ENCODE measurements around the gene SVEP1. TPM values are rescaled to one million over a fixed set of nuclear protein-coding genes. Genes with fewer than 3 reads are reported as not detected.

The SVEP1 gene
- total RNA-seq, 2 experiments from 2014 or later = not detected

GRCh38 chr9:110351009-110351467 lies 228.5 kb downstream of the SVEP1 start:
- CTCF ChIA-PET = no interaction called here

GRCh38 chr9:110346325-110346724 lies 233.2 kb downstream of the SVEP1 start:
- no peak overlapping the region for H3K27ac Mint-ChIP-seq
- DNase-seq = no peak
- H3K27me3 Mint-ChIP-seq = no peaks in the 10 kb centered on the region
- POLR2A ChIA-PET = no interaction called here
- no peak overlapping the region for H3K4me3 Mint-ChIP-seq
- H3K36me3 Mint-ChIP-seq (ENCODE audit: low read depth) = no peaks in the 10 kb centered on the region
- no peaks in the 10 kb centered on the region for H3K9me3 Mint-ChIP-seq
- CTCF ChIA-PET = no interaction called here
- H3K4me1 Mint-ChIP-seq = no peaks in the 10 kb centered on the region

More at GRCh38 chr9:110351009-110351467, 228.5 kb downstream of the SVEP1 start:
- Mint-ChIP-seq H3K27me3 (no peaks in the 10 kb centered on the region), H3K4me3 (no peak overlapping the region), H3K27ac (no peak overlapping the region), H3K9me3 (no peaks in the 10 kb centered on the region), H3K36me3 (ENCODE audit: low read depth) (no peaks in the 10 kb centered on the region), H3K4me1 (no peaks in the 10 kb centered on the region)
- POLR2A ChIA-PET = no interaction called here
- DNase-seq = no peak

- no peak overlapping the region for H3K27ac Mint-ChIP-seq
- POLR2A ChIA-PET = no interaction called here
- DNase-seq = no peak
- H3K36me3 Mint-ChIP-seq (ENCODE audit: low read depth) = no peaks in the 10 kb centered on the region
- no peaks in the 10 kb centered on the region for H3K27me3 Mint-ChIP-seq
- H3K4me1 Mint-ChIP-seq = no peaks in the 10 kb centered on the region
- CTCF ChIA-PET = no interaction called here
- no peaks in the 10 kb centered on the region for H3K9me3 Mint-ChIP-seq
- H3K4me3 Mint-ChIP-seq = no peak overlapping the region
Measured at GRCh38 chr9:110344821-110345220, 234.7 kb downstream of the SVEP1 start.

- no peak overlapping the region for H3K4me3 Mint-ChIP-seq
- no peaks in the 10 kb centered on the region for H3K36me3 Mint-ChIP-seq (ENCODE audit: low read depth)
- CTCF ChIA-PET = no interaction called here
- H3K27me3 Mint-ChIP-seq = no peaks in the 10 kb centered on the region
- POLR2A ChIA-PET = no interaction called here
- H3K9me3 Mint-ChIP-seq = no peaks in the 10 kb centered on the region
- no peaks in the 10 kb centered on the region for H3K4me1 Mint-ChIP-seq
- H3K27ac Mint-ChIP-seq = no peak overlapping the region
- no peak for DNase-seq
Measured at GRCh38 chr9:110343551-110343950, 236.0 kb downstream of the SVEP1 start.

- no peak overlapping the region for H3K27ac Mint-ChIP-seq
- no peak overlapping the region for H3K4me3 Mint-ChIP-seq
- ChIA-PET POLR2A (no interaction called here), CTCF (no interaction called here)
- DNase-seq = no peak
- no peaks in the 10 kb centered on the region for H3K9me3 Mint-ChIP-seq
- H3K27me3 Mint-ChIP-seq = no peaks in the 10 kb centered on the region
- no peaks in the 10 kb centered on the region for H3K4me1 Mint-ChIP-seq
- H3K36me3 Mint-ChIP-seq (ENCODE audit: low read depth) = no peaks in the 10 kb centered on the region
Measured at GRCh38 chr9:110340306-110340705, 239.2 kb downstream of the SVEP1 start.

GRCh38 chr9:110338143-110338542 lies 241.4 kb downstream of the SVEP1 start:
- ChIA-PET POLR2A (no interaction called here), CTCF (no interaction called here)
- Mint-ChIP-seq H3K9me3 (no peaks in the 10 kb centered on the region), H3K27ac (no peak overlapping the region), H3K36me3 (ENCODE audit: low read depth) (no peaks in the 10 kb centered on the region), H3K4me1 (peaks cover 4% of the 10 kb centered on the region), H3K27me3 (no peaks in the 10 kb centered on the region), H3K4me3 (no peak overlapping the region)
- no peak for DNase-seq

GRCh38 chr9:110337727-110338126 lies 241.8 kb downstream of the SVEP1 start, which contains the start of gene TXNDC8:
TXNDC8 (minus strand) TSS chr9:110337863.
- POLR2A ChIA-PET = no interaction called here
- CTCF ChIA-PET = no interaction called here

GRCh38 chr9:110336363-110336762 lies 243.2 kb downstream of the SVEP1 start:
- peaks cover 4% of the 10 kb centered on the region for H3K27me3 Mint-ChIP-seq
- no peak overlapping the region for H3K27ac Mint-ChIP-seq
- H3K4me3 Mint-ChIP-seq = no peak overlapping the region
- DNase-seq = no peak
- no peaks in the 10 kb centered on the region for H3K36me3 Mint-ChIP-seq (ENCODE audit: low read depth)
- H3K4me1 Mint-ChIP-seq = peaks cover 4% of the 10 kb centered on the region
- ChIA-PET POLR2A (no interaction called here), CTCF (no interaction called here)
- H3K9me3 Mint-ChIP-seq = no peaks in the 10 kb centered on the region

More at GRCh38 chr9:110337727-110338126, 241.8 kb downstream of the SVEP1 start, which contains the start of gene TXNDC8:
- peaks cover 4% of the 10 kb centered on the region for H3K4me1 Mint-ChIP-seq
- no peak within 1 kb of the TSS for H3K4me3 Mint-ChIP-seq
- H3K36me3 Mint-ChIP-seq (ENCODE audit: low read depth) = no peaks in the 10 kb centered on the region
- no peaks in the 10 kb centered on the region for H3K9me3 Mint-ChIP-seq
- H3K27ac Mint-ChIP-seq = no peak within 1 kb of the TSS
- DNase-seq = no peak
- peaks cover 4% of the 10 kb centered on the region for H3K27me3 Mint-ChIP-seq

- no peak for DNase-seq
- Mint-ChIP-seq H3K36me3 (ENCODE audit: low read depth) (no peaks in the 10 kb centered on the region), H3K27me3 (peaks cover 4% of the 10 kb centered on the region), H3K4me3 (no peak overlapping the region), H3K9me3 (no peaks in the 10 kb centered on the region), H3K27ac (no peak overlapping the region), H3K4me1 (peaks cover 9% of the 10 kb centered on the region)
- ChIA-PET POLR2A (no interaction called here), CTCF (interaction anchor here (0.6 kb wide), 1 partner anchor 175 kb away, joined by 3 read pairs; no protein-coding TSS in a partner anchor)
Measured at GRCh38 chr9:110334871-110335270, 244.7 kb downstream of the SVEP1 start.

- DNase-seq = no peak
- no peaks in the 10 kb centered on the region for H3K36me3 Mint-ChIP-seq (ENCODE audit: low read depth)
- H3K27me3 Mint-ChIP-seq = peaks cover 4% of the 10 kb centered on the region
- no peak overlapping the region for H3K4me3 Mint-ChIP-seq
- CTCF ChIA-PET = no interaction called here
- no peak overlapping the region for H3K27ac Mint-ChIP-seq
- H3K4me1 Mint-ChIP-seq = peaks cover 11% of the 10 kb centered on the region
- POLR2A ChIA-PET = no interaction called here
- no peaks in the 10 kb centered on the region for H3K9me3 Mint-ChIP-seq
Measured at GRCh38 chr9:110334183-110334582, 245.4 kb downstream of the SVEP1 start.

- CTCF ChIA-PET = no interaction called here
- H3K36me3 Mint-ChIP-seq (ENCODE audit: low read depth) = no peaks in the 10 kb centered on the region
Measured at GRCh38 chr9:110332766-110333165, 246.8 kb downstream of the SVEP1 start.

GRCh38 chr9:110330484-110331105 lies 248.9 kb downstream of the SVEP1 start:
- peaks cover 11% of the 10 kb centered on the region for H3K4me1 Mint-ChIP-seq
- ChIA-PET POLR2A (no interaction called here), CTCF (no interaction called here)
- no peaks in the 10 kb centered on the region for H3K36me3 Mint-ChIP-seq (ENCODE audit: low read depth)
- H3K27me3 Mint-ChIP-seq = peaks cover 4% of the 10 kb centered on the region
- H3K4me3 Mint-ChIP-seq = no peak overlapping the region
- DNase-seq = no peak
- H3K9me3 Mint-ChIP-seq = no peaks in the 10 kb centered on the region
- H3K27ac Mint-ChIP-seq = no peak overlapping the region

More at GRCh38 chr9:110332766-110333165, 246.8 kb downstream of the SVEP1 start:
- H3K9me3 Mint-ChIP-seq = no peaks in the 10 kb centered on the region
- peaks cover 11% of the 10 kb centered on the region for H3K4me1 Mint-ChIP-seq
- no peak for DNase-seq
- H3K27me3 Mint-ChIP-seq = peaks cover 4% of the 10 kb centered on the region
- no peak overlapping the region for H3K4me3 Mint-ChIP-seq
- POLR2A ChIA-PET = no interaction called here
- H3K27ac Mint-ChIP-seq = no peak overlapping the region

GRCh38 chr9:110329639-110330230 lies 249.8 kb downstream of the SVEP1 start:
- POLR2A ChIA-PET = no interaction called here

GRCh38 chr9:110328763-110329162 lies 250.8 kb downstream of the SVEP1 start:
- Mint-ChIP-seq H3K4me3 (no peak overlapping the region), H3K27me3 (peaks cover 4% of the 10 kb centered on the region), H3K9me3 (no peaks in the 10 kb centered on the region), H3K4me1 (peaks cover 6% of the 10 kb centered on the region), H3K27ac (no peak overlapping the region), H3K36me3 (ENCODE audit: low read depth) (no peaks in the 10 kb centered on the region)
- ChIA-PET POLR2A (no interaction called here), CTCF (no interaction called here)
- no peak for DNase-seq

More at GRCh38 chr9:110329639-110330230, 249.8 kb downstream of the SVEP1 start:
- H3K4me3 Mint-ChIP-seq = no peak overlapping the region
- DNase-seq = no peak
- H3K27ac Mint-ChIP-seq = no peak overlapping the region
- H3K36me3 Mint-ChIP-seq (ENCODE audit: low read depth) = no peaks in the 10 kb centered on the region
- CTCF ChIA-PET = no interaction called here
- peaks cover 4% of the 10 kb centered on the region for H3K27me3 Mint-ChIP-seq
- H3K9me3 Mint-ChIP-seq = no peaks in the 10 kb centered on the region
- peaks cover 11% of the 10 kb centered on the region for H3K4me1 Mint-ChIP-seq

Data from activated CD4-positive, alpha-beta T cell treated with anti-CD3 and anti-CD28 coated beads, Interleukin-2, amount 10 ng/mL, durations not matched to agents 7 days and 5 days (primary cell).